Activated CD4-positive, alpha-beta T cell treated with anti-CD3 and anti-CD28 coated beads, Interleukin-2, amount 50 U/mL, for 16 hours (primary cell): Measurements from ENCODE around the gene NAB2.
"Not testable (repeated sequence)": the region's sequence is repeated elsewhere in the genome, so short reads cannot be mapped to it uniquely, and the experiment has no call there.

Experiments used
- DNase-seq: peaks from one replicate; pipeline ENCODE4 v3.0.0-alpha.2; 2020

The NAB2 gene

GRCh38 chr12:57088354-57089270, at the start of gene NAB2:
TSS of gene NAB2 (plus strand) at chr12:57089114. CDS start at chr12:57089272, 158 bp downstream.
- peak; percentile 96 for DNase-seq

- DNase-seq: no peak
Measured at GRCh38 chr12:57040211-57040610, 48.7 kb upstream of the NAB2 start.

- DNase-seq: no peak
Measured at GRCh38 chr12:57040750-57041149, 48.2 kb upstream of the NAB2 start.

GRCh38 chr12:57042695-57043094, 46.2 kb upstream of the NAB2 start:
- no peak for DNase-seq

GRCh38 chr12:57044468-57044867, 44.4 kb upstream of the NAB2 start:
- no peak for DNase-seq

- DNase-seq: no peak
Measured at GRCh38 chr12:57044889-57045288, 44.0 kb upstream of the NAB2 start.

- no peak for DNase-seq
Measured at GRCh38 chr12:57046086-57046791, 42.7 kb upstream of the NAB2 start.

GRCh38 chr12:57046947-57047890, 41.7 kb upstream of the NAB2 start:
- DNase-seq: peak; percentile 77

- no peak for DNase-seq
Measured at GRCh38 chr12:57047981-57048380, 40.9 kb upstream of the NAB2 start.

- no peak for DNase-seq
Measured at GRCh38 chr12:57048423-57049118, 40.3 kb upstream of the NAB2 start.

- DNase-seq: no peak
Measured at GRCh38 chr12:57049119-57049446, 39.8 kb upstream of the NAB2 start.

GRCh38 chr12:57049890-57050289, 39.0 kb upstream of the NAB2 start, which contains the start of gene MYO1A:
TSS of gene MYO1A (minus strand) at chr12:57050129. CDS start at chr12:57048323, 1,806 bp downstream.
- DNase-seq: no peak

- DNase-seq: no peak
Measured at GRCh38 chr12:57051011-57051410, 37.9 kb upstream of the NAB2 start.

GRCh38 chr12:57053146-57053545, 35.8 kb upstream of the NAB2 start:
- DNase-seq: not testable (repeated sequence)

- not testable (repeated sequence) for DNase-seq
Measured at GRCh38 chr12:57053901-57054300, 35.0 kb upstream of the NAB2 start.

- DNase-seq: no peak
Measured at GRCh38 chr12:57055824-57056223, 33.1 kb upstream of the NAB2 start.

- no peak for DNase-seq
Measured at GRCh38 chr12:57057067-57057751, 31.7 kb upstream of the NAB2 start.

GRCh38 chr12:57058454-57058853, 30.5 kb upstream of the NAB2 start:
- no peak for DNase-seq

- peak; percentile 72 for DNase-seq
Measured at GRCh38 chr12:57063991-57064685, 24.8 kb upstream of the NAB2 start.

- peak; percentile 29 for DNase-seq
Measured at GRCh38 chr12:57066245-57066644, 22.7 kb upstream of the NAB2 start.

GRCh38 chr12:57069523-57069922, 19.4 kb upstream of the NAB2 start:
- DNase-seq: peak; percentile 77
